ENCODE results near the gene MS4A3. TPM values are rescaled to one million over a fixed set of nuclear protein-coding genes. Genes with fewer than 3 reads are reported as not detected.
"Not testable (repeated sequence)": the region's sequence is repeated elsewhere in the genome, so short reads cannot be mapped to it uniquely, and the experiment has no call there.

MS4A3 gene, protein sequence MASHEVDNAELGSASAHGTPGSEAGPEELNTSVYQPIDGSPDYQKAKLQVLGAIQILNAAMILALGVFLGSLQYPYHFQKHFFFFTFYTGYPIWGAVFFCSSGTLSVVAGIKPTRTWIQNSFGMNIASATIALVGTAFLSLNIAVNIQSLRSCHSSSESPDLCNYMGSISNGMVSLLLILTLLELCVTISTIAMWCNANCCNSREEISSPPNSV
- not detected for total RNA-seq

DNA sequence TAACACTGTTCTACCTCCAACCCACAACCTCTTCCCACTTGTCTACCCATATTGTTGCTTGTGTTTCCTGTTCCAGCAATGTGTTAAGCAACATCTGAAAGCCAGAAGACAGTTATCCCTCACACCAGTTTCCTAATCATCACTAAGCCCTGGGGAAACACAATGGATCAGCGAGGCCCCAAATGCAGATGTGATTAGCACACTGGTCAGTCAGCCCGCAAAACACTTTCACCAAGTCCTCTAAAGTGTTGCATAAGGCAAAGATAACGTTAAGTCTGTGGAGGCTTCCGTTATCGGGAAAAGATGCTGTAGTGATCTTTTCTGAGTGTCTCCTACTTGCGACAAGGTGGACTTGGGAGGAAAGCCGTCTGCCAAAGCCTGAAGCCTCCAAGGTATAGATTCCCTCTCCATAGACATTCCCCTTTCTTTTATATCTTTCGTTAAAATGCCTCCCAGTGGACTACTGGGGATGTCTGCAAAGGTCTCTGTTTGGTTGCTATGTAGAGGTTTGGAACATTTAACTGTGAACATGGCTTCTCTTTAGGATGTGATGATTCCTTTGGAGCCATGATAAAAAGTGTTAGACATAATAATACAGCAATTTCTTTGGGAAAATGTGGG, at the start of gene MS4A3:
MS4A3 (plus strand) TSS at position 317 of the 621 bp plus-strand sequence. CDS start 4,496 bp downstream, outside the sequence.
- no peak for ATAC-seq

DNA sequence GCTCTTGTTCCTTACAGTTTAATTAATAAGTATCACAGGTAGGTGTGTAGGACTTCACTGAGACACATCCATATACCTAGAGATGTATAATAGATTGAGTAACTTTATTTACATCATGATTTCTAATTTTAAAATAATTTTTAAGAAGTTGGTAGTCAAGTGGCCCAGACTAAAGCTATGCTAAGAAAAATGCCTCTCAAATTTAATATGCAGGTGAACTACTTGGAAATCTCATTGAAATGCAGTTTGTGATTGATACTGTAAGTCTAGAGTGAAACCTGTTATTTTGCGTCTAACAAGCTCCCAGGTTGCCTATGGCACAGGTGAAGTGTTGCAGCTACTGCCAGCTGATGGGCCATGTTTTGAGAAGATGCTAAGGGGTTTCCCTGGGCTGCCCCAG, 39.6 kb upstream of the MS4A3 start, which contains the start of gene OOSP4B:
OOSP4B (plus strand) TSS at position 301 of the 400 bp plus-strand sequence.
- no peak for ATAC-seq

DNA sequence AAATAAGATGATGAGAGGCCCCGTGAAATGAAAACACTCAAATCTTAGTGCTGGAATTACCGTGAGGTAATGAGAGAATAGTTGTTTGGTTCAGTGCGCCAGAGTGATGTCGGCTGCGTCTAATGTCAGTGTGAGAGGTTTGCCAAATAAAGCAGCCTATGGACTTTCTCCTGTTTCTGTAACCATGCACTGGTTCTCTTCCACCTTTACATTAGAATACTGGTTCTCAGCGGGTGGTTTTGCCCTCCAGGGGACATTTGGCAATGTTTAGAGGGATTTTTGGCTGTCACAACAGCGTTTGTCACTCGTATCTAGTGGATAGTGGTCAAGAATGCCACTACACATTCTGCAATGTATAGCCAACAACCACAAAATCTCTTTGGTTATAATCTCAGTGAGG, 38.4 kb upstream of the MS4A3 start:
- no peak for ATAC-seq

DNA sequence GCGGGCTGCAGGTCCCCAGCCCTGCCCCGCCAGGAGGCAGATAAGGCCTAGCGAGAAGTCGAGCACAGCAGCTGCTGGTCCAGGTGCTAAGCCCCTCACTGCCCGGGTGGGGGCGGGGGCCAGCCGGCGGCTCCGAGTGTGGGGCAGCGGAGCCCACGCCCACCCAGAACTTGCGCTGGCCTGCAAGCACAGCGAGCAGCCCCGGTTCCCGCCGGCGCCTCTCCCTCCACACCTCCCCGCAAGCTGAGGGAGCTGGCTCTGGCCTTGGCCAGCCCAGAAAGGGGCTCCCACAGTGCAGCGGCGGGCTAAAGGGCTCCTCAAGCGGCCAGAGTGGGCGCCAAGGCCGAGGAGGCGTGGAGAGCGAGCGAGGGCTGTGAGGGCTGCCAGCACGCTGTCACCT, 36.1 kb upstream of the MS4A3 start:
- ATAC-seq = not testable (repeated sequence)

DNA sequence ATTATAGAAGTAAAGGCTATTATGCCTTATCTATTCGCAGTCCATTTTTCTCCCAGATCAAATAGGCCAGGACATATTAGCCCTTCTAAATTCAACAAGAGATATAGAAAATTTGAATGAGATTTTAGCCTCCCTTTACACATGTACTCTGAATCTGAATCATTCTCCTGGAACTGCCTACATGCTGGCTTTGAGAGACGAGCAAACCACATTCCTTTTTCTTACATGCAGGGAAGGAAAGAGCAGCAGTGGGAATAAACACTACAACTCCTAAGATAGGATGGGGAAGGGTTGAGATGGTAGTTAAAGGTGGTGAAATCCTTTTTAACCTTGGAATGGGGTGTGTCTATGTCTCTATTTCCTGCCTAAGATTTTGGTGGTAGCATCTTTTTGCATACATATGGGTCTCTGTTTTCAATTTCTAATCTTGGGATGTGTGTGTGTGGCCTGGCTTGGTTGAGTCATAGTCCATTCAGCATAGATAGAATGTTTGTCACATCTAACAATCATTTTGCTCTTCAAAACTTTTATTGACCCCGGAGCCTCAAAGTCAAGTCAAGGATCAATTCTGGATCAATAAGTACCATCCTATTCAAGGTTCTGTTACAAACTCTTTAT, 27.3 kb upstream of the MS4A3 start:
- no peak for ATAC-seq

DNA sequence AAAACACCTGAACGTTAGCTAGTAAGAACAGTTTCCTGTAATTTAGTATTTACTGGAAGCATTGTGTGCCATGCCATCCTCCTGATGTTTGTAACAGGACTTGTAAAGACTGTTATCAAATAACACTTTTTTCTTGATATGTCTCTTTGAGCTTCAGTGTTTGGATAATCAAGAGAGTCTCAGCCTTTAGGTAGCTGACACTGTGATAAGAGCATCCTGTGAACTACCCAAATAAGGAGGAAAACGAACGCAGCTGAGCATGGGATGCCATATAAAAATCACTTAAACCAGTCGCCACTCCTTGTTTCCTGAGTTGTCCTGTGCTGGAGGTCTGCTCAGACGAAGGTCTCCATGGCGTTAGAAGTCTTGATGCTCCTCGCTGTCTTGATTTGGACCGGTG, 16.4 kb upstream of the MS4A3 start, which contains the start of gene OOSP2:
OOSP2 (plus strand) TSS at position 301 of the 400 bp plus-strand sequence; CDS start at position 352, 51 bp downstream.
- ATAC-seq = no peak

DNA sequence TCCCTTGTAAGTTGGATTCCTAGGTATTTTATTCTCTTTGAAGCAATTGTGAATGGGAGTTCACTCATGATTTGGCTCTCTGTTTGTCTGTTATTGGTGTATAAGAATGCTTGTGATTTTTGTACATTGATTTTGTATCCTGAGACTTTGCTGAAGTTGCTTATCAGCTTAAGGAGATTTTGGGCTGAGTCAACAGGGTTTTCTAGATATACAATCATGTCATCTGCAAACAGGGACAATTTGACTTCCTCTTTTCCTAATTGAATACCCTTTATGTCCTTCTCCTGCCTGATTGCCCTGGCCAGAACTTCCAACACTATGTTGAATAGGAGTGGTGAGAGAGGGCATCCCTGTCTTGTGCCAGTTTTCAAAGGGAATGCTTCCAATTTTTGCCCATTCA, 6.0 kb upstream of the MS4A3 start:
- not testable (repeated sequence) for ATAC-seq

DNA sequence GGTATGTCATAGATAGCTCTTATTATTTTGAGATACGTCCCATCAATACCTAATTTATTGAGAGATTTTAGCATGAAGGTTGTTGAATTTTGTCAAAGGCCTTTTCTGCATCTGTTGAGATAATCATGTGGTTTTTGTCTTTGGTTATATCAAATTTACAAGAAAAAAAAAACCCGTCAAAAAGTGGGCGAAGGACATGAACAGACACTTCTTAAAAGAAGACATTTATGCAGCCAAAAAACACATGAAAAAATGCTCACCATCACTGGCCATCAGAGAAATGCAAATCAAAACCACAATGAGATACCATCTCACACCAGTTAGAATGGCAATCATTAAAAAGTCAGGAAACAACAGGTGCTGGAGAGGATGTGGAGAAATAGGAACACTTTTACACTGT, 5.6 kb upstream of the MS4A3 start:
- not testable (repeated sequence) for ATAC-seq

DNA sequence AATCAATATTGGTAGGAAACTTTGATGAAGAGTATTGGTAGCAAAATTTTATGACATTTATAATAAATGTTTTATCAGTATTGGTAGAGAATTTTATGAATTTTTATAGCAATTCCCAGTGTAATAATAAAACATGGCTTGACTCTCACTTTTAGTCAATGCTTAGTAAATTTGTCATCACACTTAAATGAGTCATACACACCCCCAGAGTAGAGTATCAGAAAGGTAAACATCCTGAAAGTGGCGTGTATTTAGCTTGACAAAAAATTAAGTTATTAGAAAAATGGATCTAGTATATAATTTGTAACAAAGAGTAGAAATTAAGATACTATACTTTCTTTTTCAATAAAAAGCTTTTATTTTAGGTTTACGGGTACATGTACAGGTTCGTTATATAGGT, 2.6 kb downstream of the MS4A3 start:
- no peak for ATAC-seq

DNA sequence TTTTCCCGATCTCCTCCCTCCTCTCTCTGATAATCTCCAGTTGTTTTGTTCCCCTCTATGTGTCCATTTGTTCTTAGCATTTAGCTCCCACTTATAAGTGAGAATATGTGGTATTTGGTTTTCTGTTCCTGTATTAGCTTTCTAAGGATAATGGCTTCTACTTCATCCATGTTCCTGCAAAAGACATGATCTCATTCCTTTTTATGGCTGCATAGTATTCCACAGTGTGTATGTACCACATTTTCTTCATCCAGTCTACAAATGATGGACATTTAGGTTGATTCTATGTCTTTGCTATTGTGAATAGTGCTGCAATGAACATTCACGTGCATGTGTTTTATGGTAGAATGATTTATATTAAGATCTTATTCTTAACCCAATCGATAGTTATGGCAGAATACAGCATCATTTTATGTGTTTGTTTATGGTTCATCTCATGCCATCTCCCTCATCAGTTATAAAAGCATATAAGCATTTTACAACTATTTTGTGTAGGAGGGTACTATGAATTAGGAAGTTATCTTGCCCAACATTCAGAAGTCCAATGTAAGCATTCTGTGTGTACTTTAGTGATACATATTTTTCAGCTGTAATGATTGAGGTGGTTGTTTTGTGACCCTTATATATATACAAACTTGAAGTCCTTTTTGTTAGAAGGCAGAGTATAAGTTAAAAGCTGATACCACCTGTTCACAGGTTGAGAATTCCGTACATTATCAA, 3.2 kb downstream of the MS4A3 start:
- ATAC-seq = no peak

DNA sequence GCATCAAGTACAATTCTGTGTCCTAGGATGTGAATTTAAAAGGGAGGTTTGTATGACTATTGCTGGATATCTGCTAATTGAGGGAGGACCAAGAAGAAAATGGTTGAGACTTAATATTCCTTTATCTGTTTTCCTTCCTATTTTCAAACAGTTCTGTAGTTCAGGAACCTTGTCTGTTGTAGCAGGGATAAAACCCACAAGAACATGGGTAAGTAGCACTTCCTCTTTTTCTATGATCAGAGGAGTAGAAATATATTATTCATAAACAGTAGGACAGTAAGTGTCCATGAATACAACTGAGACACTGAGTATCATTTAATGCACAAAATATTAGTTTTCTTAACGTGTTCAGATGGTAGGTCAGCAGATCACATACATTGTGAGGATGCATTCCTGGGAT, 7.6 kb downstream of the MS4A3 start:
- ATAC-seq = no peak

DNA sequence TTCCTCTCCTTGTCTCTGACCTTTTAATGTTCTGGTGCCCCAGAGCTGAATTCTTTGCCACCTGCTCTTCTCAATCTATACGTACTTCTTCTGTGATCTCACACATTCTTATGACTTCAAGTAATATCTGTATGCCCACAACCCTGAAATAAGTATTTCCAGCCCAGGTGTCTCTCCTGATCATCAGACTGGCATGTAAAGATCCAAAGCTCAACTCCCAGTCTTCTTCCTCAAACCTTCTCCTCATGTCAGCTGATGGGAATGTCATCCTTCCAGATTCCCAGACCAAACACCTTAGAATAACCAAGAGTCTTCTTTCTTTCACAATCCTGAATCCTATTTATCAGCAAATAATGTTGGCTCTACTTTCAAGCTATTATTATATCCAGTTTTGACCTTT, 9.3 kb downstream of the MS4A3 start:
- ATAC-seq = no peak

DNA sequence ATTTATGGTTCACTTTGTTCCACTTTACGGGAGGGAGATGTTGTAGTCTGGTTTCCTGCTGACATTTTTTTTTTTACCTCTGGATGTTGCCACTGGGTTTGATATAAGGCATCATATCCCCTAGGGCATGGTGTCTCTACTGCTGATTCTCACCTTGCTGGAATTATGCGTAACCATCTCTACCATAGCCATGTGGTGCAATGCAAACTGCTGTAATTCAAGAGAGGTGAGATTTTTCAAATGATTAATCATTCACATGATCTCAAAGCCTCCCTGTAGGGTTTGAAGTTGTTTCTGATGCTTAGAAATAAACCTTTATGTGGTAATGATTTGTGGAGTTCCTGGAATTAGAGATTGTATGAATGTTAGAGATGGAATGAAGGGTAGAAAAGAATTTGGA, 13.0 kb downstream of the MS4A3 start:
- no peak for ATAC-seq

DNA sequence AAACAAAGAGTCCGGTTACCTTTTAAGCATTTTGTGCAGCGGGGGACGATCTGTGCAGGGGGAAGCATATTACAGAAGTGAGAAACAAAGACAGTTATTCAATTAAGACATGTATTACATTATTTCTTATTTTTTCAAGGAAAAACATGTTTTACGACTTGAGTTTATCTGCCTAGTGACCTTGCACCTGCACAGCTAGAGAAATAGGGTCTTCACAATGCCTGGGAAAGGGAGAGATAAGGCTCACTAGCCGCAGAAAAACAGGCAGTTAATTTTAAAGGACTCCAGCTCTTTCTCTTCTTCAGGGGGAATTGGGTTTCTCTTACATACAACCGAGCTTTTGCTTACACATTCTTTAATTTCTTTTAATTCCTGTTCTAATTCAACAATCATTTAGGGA, 15.2 kb downstream of the MS4A3 start:
- ATAC-seq = not testable (repeated sequence)

DNA sequence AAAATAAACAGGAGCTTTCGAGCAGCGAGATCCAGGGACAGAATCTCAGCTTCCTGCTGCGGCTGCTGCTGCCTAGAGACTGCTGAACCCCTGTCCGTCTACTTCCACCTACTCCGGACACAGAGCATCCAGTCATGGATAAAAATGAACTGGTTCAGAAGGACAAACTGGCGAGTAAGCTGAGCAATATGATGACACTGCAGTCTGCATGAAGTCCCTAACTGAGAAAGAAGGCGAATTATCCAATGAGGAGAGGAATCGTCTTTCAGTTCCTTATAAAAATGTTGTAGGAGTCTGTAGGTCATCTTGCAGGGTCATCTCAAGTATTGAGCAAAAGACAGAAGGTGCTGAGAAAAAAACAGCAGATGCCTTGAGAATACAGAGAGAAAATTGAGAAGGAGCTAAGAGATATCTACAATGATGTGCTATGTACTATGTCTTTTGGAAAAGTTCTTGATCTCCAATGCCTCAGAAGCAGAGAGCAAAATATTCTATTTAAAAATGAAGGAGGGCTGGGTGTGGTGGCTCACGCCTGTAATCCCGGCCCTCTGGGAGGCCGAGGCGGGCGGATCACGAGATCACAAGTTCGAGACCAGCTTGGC, 20.9 kb downstream of the MS4A3 start:
- no peak for ATAC-seq

DNA sequence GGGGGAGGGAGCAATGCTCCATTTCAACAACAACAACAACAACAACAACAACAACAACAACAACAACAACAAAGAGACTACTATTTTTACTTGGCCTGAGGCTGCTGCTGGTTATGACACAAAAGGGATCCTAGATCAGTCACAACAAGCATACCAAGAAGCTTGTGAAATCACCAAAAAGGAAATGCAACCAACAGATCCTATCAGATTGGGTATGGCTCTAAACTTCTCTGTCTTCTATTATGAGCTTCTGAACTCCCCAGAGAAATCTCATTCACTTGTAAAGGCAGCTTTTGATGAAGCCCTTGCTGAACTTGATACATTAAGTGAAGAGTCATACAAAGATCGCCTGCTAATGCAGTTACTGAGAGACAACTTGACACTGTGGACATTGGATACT, 21.5 kb downstream of the MS4A3 start:
- ATAC-seq = no peak

DNA sequence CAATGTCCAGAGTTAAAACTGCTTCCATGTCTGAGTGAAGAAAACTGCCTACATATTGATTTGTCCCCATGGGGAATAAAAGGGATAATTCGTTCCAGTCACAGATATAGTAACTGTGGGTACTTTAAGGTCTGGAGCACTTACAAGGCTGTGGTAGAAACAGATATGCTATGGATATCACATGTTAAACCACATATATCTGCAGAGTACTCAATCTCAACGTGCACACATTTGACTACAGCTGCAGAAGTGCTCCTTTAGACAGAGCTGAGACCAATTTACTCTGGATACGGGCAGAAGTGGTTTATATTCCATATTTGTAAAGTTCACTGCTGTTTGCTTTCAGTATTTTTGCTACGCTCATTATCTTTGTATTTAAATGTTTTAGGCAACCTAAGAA, 22.3 kb downstream of the MS4A3 start:
- no peak for ATAC-seq

DNA sequence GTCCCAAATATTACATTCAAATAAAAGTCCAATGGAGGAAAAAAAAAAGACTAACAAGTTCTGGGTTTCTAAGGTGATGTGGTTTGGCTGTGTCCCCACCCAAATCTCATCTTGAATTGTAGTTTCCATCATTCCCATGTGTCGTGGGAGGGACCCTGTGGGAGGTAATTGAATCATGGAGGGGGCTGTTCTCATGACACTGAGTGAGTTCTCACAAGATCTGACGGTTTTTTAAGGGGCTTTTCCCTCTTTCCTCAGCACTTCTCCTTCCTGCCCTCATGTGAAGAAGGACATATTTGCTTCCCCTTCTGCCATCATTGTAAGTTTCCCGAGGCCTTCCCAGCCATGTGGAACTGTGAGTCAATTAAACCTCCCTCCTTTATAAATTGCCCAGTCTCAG, 24.1 kb downstream of the MS4A3 start:
- no peak for ATAC-seq

DNA sequence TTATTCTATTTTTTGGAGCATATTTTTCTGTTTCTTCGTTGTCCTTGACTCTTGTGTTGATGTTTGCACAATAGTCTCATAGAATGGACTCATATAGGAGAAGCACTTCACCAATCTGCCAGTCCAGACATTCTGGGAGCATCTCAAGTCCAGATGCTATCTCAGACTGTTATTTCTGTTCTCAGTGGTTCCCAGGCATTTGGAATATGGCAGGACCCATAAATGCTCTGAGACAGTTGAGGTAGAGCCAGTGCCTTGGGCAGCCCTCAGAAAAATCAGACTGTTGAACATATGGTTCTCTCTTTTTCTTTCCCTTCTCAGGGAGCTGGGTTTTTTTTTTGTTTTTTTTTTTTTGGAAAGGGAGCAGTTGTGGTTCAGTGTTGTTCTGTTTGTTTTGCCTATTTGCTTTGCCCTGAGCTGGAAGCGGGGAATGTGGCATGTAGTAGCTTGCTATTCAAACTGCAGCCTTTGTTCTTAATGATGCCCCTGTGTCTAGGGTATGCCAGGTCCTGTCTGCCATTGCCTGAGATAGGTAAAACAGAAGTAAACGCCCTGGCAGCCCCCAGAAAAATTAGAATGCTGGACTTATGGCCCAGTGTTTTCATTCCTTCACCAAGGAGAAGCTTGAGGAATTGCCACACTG, 28.3 kb downstream of the MS4A3 start:
- no peak for ATAC-seq

DNA sequence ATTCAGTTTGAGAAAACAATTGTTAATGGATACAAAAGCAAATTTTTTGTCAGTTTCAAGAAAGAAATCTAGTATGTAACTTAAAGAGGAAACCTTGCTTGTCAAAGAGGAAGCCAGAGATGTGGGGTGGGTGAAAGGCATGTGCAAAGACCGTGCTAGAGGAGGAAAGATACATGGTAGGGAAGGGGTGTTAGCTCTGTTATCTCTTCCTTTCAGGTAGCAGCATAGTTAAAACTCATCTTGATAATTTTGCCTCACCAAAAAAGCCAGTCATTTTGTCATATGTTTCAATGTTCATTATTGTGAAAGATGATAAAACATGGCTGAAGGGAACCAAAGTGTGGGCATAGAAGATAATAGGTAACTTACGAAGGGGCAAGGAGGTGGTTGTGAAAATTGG, 29.4 kb downstream of the MS4A3 start:
- ATAC-seq = no peak

DNA sequence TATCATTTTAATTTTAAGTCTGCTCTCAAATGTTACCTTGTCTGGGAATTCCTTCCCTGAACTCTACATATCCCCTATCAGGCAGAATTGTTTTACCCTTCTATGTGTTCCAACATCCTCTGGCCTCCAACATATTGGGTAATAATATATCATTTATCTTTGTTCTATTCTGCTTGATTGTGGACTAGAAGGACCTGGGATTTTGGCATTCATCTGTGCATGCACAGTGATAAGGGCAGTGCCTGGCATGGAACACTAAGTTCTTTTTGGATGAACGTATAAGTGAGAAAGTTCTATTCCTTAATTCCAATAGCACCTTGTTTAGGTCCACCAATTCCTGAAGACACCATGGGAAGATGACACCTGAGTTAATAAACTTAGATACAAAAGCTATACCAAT, 30.8 kb downstream of the MS4A3 start:
- ATAC-seq = no peak

DNA sequence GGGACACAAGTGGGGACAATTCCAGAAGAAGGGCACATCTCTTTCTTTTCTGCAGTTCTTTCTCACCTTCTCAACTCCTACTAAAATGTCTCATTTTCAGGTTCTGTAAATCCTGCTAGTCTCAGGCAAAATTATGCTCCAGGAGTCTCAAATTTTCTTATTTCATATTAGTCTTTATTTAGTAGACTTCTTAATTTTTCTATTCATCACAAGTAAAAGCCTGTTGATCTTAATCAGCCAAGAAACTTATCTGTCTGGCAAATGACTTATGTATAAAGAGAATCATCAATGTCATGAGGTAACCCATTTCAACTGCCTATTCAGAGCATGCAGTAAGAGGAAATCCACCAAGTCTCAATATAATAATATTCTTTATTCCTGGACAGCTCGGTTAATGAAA, 31.9 kb downstream of the MS4A3 start, which contains the start of gene MS4A2:
MS4A2 (plus strand) TSS at position 301 of the 400 bp plus-strand sequence. CDS start 102 bp downstream, outside the sequence.
- no peak for ATAC-seq

Measured in esophagus mucosa (tissue), 1 donor.